Measurements from ENCODE around the gene SRPK1.

GRCh38 chr6:35856250-35856649 lies 64.6 kb downstream of the SRPK1 start:
- TF ChIP-seq CTCF (IDR thresholded peaks at IDR 0.05) (no peak), POLR2A (IDR thresholded peaks at IDR 0.05) (no peak), POLR2AphosphoS5 (IDR thresholded peaks at IDR 0.05) (no peak)

Measured in stomach (tissue), 4 donors.